HepG2 (cell line): Measurements from ENCODE around the gene GMEB2. TPM values are rescaled to one million over a fixed set of nuclear protein-coding genes. Genes with fewer than 3 reads are reported as not detected.

Experiments
- ARID3A ChIP-seq: IDR thresholded peaks from 2 replicates; pipeline ENCODE4 v1.6.1; 2012; ENCODE audit warnings: low read depth, low read length, improper control_type of control experiment
- BATF2 ChIP-seq: sonication (generic); formaldehyde crosslinking; IDR thresholded peaks from 2 replicates; pipeline ENCODE4 v1.8.0; 2022; ENCODE audit warnings: mild to moderate bottlenecking, missing genetic modification reagents, moderate library complexity
- CERS6 ChIP-seq: sonication (generic); formaldehyde crosslinking; IDR thresholded peaks from 2 replicates; pipeline ENCODE4 v1.5.0; 2020; ENCODE audit warnings: missing genetic modification reagents
- CREBL2 ChIP-seq: sonication (generic); formaldehyde crosslinking; IDR thresholded peaks from 2 replicates; pipeline ENCODE4 v1.8.1; 2023; ENCODE audit warnings: missing genetic modification reagents, mild to moderate bottlenecking, borderline replicate concordance
- DPF2 ChIP-seq: sonication (generic); formaldehyde crosslinking; IDR thresholded peaks from 2 replicates; pipeline ENCODE4 v1.4.0; 2020; ENCODE audit warnings: mild to moderate bottlenecking, low read depth, missing genetic modification reagents, borderline replicate concordance
- ETV6 ChIP-seq: sonication (generic); formaldehyde crosslinking; conservative IDR thresholded peaks from 2 replicates; pipeline ENCODE4 v1.4.0; 2020; ENCODE audit warnings: missing genetic modification reagents
- HINFP ChIP-seq: sonication (generic); formaldehyde crosslinking; IDR thresholded peaks from 2 replicates; pipeline ENCODE4 v1.4.0; 2020; ENCODE audit warnings: low read depth, mild to moderate bottlenecking, missing genetic modification reagents
- JUN ChIP-seq: sonication (generic); formaldehyde crosslinking; IDR thresholded peaks from 2 replicates; pipeline ENCODE4 v1.4.0; 2020; ENCODE audit warnings: mild to moderate bottlenecking, missing genetic modification reagents
- MBNL3 ChIP-seq: fragments of 250-450 bp; sonication (Bioruptor Pico); conservative IDR thresholded peaks from 2 replicates; pipeline ENCODE4 v1.8.0; 2022; ENCODE audit warnings: mild to moderate bottlenecking, inconsistent platforms
- MTA1 ChIP-seq: sonication (generic); formaldehyde crosslinking; IDR thresholded peaks from 2 replicates; pipeline ENCODE4 v1.4.0; 2020; ENCODE audit warnings: missing genetic modification reagents, mild to moderate bottlenecking, borderline replicate concordance
- PITX1 ChIP-seq: sonication (generic); formaldehyde crosslinking; IDR thresholded peaks from 2 replicates; pipeline ENCODE4 v1.5.1; 2020; ENCODE audit warnings: mild to moderate bottlenecking, missing genetic modification reagents
- RAD51 ChIP-seq: fragments of 450-650 bp; IDR thresholded peaks from 2 replicates; pipeline ENCODE4 v1.6.1; 2016; ENCODE audit warnings: borderline replicate concordance
- RELA ChIP-seq: sonication (generic); formaldehyde crosslinking; IDR thresholded peaks from 2 replicates; pipeline ENCODE4 v1.4.0; 2020; ENCODE audit warnings: missing genetic modification reagents
- SP5 ChIP-seq: IDR thresholded peaks from 2 replicates; pipeline ENCODE4 v1.6.1; 2016; ENCODE audit warnings: low read depth, borderline replicate concordance
- ZBTB2 ChIP-seq: sonication (generic); formaldehyde crosslinking; IDR thresholded peaks from 2 replicates; pipeline ENCODE4 v1.8.0; 2022; ENCODE audit warnings: low read depth, missing genetic modification reagents
- ZNF280B ChIP-seq: sonication (generic); formaldehyde crosslinking; IDR thresholded peaks from 2 replicates; pipeline ENCODE4 v1.5.0; 2020; ENCODE audit warnings: missing genetic modification reagents, mild to moderate bottlenecking, borderline replicate concordance
- ZNF335 ChIP-seq: sonication (generic); formaldehyde crosslinking; IDR thresholded peaks from 2 replicates; pipeline ENCODE4 v1.4.0; 2020; ENCODE audit warnings: missing genetic modification reagents
- ZUFSP ChIP-seq: sonication (generic); formaldehyde crosslinking; IDR thresholded peaks from 2 replicates; pipeline ENCODE4 v1.9.0; 2021; ENCODE audit warnings: missing genetic modification reagents, mild to moderate bottlenecking, borderline replicate concordance
- polyA plus RNA-seq, 8 experiments: library from polyadenylated mRNA; depleted of rRNA in 3 of 8; stranded (reverse) in 7 of 8; unstranded in 1 of 8; fragments of >200 nt; fragmentation: Illumina TruSeq in 4 of 8; extraction: Trizol in 4 of 8; gene quantifications; 2 replicates each; pipeline versions ENCODE4 v1.2.1 to v1.2.3, GENCODE V29; 2011 to 2016; ENCODE audit warnings: low read depth in 4 of 8, missing spikeins in 1 of 8, mixed read lengths in 1 of 8; ENCODE audit not compliant: insufficient read depth in 1 of 8
- total RNA-seq, 5 experiments: library from RNA; depleted of rRNA; stranded (reverse); fragments of >200 nt; fragmentation: Illumina TruSeq; extraction: Trizol; gene quantifications; 2 replicates each; pipeline ENCODE4 v1.2.3, GENCODE V29; 2016; ENCODE audit warnings: low read depth in 1 of 5

Gene GMEB2
- total and polyA plus RNA-seq, 2 of the 13 experiments (the other 11 are each of a cell fraction or from before 2014, with no cell fraction given): 10.6 to 12.4 TPM

- peak; percentile 31 for TF ChIP-seq SP5
- no peak for TF ChIP-seq ZNF335
- no peak for TF ChIP-seq ZUFSP
- TF ChIP-seq ZNF280B (CRISPR knock-in tag): no peak
- TF ChIP-seq HINFP: 0 out of 2 replicates have a peak, but pooled peaks have one; percentile 39
- no peak for TF ChIP-seq CERS6
- TF ChIP-seq BATF2 (CRISPR knock-in tag): no peak
- no peak for TF ChIP-seq RELA (CRISPR knock-in tag)
- TF ChIP-seq MTA1 (CRISPR knock-in tag): no peak; the same call in 1 of the 2 replicates
- TF ChIP-seq DPF2 (CRISPR knock-in tag): no peak
- no peak; the same call in 1 of the 2 replicates for TF ChIP-seq CREBL2
- 0 out of 2 replicates have a peak, but pooled peaks have one; percentile 41 for TF ChIP-seq ZBTB2 (CRISPR knock-in tag)
- no peak for TF ChIP-seq ARID3A
- no peak for TF ChIP-seq JUN
- no peak for TF ChIP-seq ETV6
- TF ChIP-seq MBNL3 (CRISPR knock-in tag): no peak
- TF ChIP-seq PITX1: peak; percentile 43; the same call in 1 of the 2 replicates
- no peak for TF ChIP-seq RAD51
These were observed 25.5 kb upstream of the GMEB2 start (continued) for GRCh38 chr20:63652192-63652980.
